ENCODE results near the gene GUCY1A2.

The GUCY1A2 gene

DNA sequence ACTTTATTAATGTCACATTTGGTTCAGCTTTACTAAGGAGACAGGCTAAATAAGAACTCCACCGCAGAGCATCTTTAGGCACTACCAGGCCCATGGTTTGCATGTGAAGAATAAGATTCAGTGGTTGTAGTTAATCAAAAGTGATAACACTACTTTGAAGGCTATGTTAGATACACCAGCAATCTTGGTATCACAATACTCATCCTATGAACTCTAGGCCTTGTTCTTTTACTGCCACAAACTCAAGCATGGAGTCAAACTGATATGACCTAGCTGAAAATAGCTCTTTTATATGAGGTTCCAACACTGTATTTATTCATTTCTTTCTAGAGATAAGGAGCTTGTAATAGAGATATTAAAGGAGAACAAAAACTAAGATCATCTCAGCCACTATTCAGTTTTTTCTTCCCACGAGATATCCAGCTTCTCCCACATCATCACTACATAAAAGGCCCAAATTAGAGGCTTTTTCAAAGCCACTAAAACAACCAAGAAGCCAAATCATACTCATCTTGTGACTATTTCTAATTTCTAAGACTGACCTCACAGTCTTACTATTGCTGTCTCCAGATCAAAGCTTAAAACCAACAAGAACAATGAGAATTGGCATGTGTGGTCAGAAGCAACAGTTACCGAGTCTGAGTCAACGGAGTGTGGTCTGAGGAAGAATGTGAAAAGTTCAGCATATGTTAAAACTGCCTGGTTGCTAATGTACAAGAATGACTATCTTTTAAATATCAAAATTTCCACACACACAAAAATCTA lies 25.1 kb upstream of the GUCY1A2 start:
- TF ChIP-seq, protein P1, sequence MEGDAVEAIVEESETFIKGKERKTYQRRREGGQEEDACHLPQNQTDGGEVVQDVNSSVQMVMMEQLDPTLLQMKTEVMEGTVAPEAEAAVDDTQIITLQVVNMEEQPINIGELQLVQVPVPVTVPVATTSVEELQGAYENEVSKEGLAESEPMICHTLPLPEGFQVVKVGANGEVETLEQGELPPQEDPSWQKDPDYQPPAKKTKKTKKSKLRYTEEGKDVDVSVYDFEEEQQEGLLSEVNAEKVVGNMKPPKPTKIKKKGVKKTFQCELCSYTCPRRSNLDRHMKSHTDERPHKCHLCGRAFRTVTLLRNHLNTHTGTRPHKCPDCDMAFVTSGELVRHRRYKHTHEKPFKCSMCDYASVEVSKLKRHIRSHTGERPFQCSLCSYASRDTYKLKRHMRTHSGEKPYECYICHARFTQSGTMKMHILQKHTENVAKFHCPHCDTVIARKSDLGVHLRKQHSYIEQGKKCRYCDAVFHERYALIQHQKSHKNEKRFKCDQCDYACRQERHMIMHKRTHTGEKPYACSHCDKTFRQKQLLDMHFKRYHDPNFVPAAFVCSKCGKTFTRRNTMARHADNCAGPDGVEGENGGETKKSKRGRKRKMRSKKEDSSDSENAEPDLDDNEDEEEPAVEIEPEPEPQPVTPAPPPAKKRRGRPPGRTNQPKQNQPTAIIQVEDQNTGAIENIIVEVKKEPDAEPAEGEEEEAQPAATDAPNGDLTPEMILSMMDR (IDR thresholded peaks at IDR 0.05; ENCODE audit: low read depth, low read length, missing control alignments): no peak
- Histone ChIP-seq H3K27me3 (replicated peaks) (no peaks in the 10 kb centered on the region), H3K36me3 (replicated peaks) (no peaks in the 10 kb centered on the region), H3K27ac (peak overlapping the region; percentile 95), H3K4me3 (ENCODE audit: low read depth, low read length) (no peak overlapping the region)
- in situ Hi-C loops (cut with HindIII; ENCODE audit: low pct_ligation_motif_present, low sequenced_read_pairs): no loop called here
- peak; percentile 96 for DNase-seq

DNA sequence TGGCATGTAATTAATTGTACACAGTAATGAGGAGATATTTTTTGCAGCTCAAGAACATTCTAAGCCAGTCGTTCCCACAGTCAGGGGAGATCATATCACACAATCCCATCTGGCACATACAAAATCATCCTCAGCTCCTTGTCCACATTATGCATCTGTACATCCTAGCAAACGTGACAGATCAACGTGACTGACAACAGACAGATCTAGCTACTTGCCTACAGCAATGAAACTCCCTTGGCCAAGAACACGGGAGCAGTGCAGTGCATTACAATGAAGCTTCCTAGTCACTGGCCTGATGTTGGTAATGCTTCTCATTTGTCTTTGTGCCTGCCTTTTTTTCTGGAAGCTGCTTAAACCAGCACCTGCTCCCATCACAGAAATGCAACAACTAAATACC lies 24.5 kb upstream of the GUCY1A2 start:
- in situ Hi-C loops (cut with HindIII; ENCODE audit: low pct_ligation_motif_present, low sequenced_read_pairs): no loop called here
- Histone ChIP-seq H3K27ac (peak overlapping the region; percentile 95), H3K27me3 (replicated peaks) (no peaks in the 10 kb centered on the region), H3K4me3 (ENCODE audit: low read depth, low read length) (no peak overlapping the region), H3K36me3 (replicated peaks) (no peaks in the 10 kb centered on the region)
- no peak for DNase-seq
- TF ChIP-seq, protein P1 (IDR thresholded peaks at IDR 0.05; ENCODE audit: low read depth, low read length, missing control alignments): no peak

DNA sequence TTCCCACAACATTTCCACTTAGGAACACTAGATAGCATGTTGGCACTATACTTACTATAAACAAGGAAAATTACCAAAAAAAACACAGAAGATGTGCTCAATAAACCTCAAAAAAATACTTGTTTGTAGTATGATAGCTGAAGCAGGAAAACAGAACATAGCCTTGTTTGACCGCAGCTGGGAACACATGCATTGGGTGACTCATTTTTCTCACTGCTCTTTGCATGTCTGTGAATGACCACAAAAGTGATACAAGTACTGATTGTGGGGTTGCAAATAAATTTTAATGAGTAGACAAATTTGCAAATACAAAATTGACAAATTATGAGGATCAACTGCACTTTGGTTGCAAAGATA lies 22.8 kb upstream of the GUCY1A2 start:
- Histone ChIP-seq H3K27me3 (replicated peaks) (no peaks in the 10 kb centered on the region), H3K27ac (peak overlapping the region; percentile 84), H3K4me3 (ENCODE audit: low read depth, low read length) (no peak overlapping the region), H3K36me3 (replicated peaks) (no peaks in the 10 kb centered on the region)
- TF ChIP-seq, protein P1 (IDR thresholded peaks at IDR 0.05; ENCODE audit: low read depth, low read length, missing control alignments): no peak
- peak; percentile 94 for DNase-seq
- in situ Hi-C loops (cut with HindIII; ENCODE audit: low pct_ligation_motif_present, low sequenced_read_pairs): no loop called here

DNA sequence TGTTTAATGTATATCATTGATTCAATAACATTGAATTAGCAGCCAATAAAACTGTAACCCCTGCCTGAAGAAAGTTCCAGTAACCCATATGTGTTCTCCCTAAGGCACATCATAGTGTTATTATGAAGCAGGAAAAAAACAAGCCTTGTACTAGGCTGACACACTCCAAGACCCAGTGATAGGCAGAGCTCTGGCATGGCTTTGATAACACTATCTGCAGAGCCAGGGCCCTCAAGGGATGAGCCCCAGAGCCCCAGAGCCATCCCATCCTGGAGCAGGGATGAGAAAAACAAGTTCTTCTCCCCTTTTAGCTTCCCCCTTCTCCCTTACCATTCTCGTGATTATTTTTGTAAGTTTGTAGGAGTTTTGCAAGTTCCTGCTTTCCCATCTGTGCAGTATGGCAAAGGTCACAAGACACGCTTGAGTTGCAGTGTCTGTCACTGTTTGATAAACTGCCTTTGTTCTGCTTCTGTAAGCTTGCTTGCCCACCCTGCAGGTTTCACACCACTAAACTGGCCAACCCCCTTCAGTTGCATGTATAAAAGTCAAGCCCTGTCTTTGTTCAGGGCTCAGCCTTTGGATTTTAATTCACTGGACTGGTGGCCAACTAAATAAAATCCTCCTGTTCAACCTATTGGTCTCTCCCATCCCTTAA lies 22.3 kb upstream of the GUCY1A2 start:
- no peak for DNase-seq
- Histone ChIP-seq H3K27me3 (replicated peaks) (no peaks in the 10 kb centered on the region), H3K4me3 (ENCODE audit: low read depth, low read length) (no peak overlapping the region), H3K36me3 (replicated peaks) (no peaks in the 10 kb centered on the region), H3K27ac (peak overlapping the region; percentile 84)
- TF ChIP-seq, protein P1 (IDR thresholded peaks at IDR 0.05; ENCODE audit: low read depth, low read length, missing control alignments): no peak
- in situ Hi-C loops (cut with HindIII; ENCODE audit: low pct_ligation_motif_present, low sequenced_read_pairs): no loop called here

DNA sequence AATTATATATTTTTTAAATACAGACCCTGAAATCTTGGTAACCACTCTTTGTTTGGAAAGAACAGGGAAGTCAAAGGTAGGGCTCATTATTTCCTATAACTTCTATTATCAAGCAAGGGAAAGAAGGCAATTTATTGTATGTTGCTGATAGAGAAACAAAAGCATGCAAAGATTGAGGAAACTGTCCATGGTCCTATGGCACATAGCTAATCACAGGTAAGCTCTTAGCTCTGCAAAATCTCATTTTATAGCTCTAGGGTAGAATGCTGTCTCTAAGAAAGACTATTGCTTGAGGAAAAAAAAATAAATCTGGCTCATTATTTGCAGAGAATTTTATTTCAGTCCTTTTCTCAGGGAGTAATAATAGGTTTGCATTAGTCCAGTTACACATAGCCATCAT lies 7.4 kb upstream of the GUCY1A2 start:
- TF ChIP-seq, protein P1 (IDR thresholded peaks at IDR 0.05; ENCODE audit: low read depth, low read length, missing control alignments): no peak
- H3K27ac ChIP-seq: no peak overlapping the region
- DNase-seq: no peak
- H3K27me3 ChIP-seq (replicated peaks): peaks cover 2% of the 10 kb centered on the region
- H3K4me3 ChIP-seq (ENCODE audit: low read depth, low read length): no peak overlapping the region
- in situ Hi-C loops (cut with HindIII; ENCODE audit: low pct_ligation_motif_present, low sequenced_read_pairs): no loop called here
- H3K36me3 ChIP-seq (replicated peaks): no peaks in the 10 kb centered on the region
